Gastrocnemius medialis (tissue), 4 donors: ENCODE data around the gene KLHL8.

ENCODE experiments used
- POLR2A ChIP-seq, 2 donors: fragments of 450-650 bp; IDR thresholded peaks; one replicate each; pipeline ENCODE4 v1.6.1; 2017; ENCODE audit warnings: antibody characterized with exemption in 2 of 2, mild to moderate bottlenecking in 2 of 2, moderate library complexity in 2 of 2
- TF ChIP-seq, protein P1 (sequence below), 5 experiments: fragments of 450-650 bp in 3 of 5; fragments of 200-600 bp in 2 of 5; sonication (generic) in 2 of 5; IDR thresholded peaks in 4 of 5; conservative IDR thresholded peaks in 1 of 5; 1 replicate in 4 of 5; 2 replicates in 1 of 5; pipeline ENCODE4 v1.5.1; 2016 to 2019; ENCODE audit warnings: antibody characterized with exemption in 5 of 5, mild to moderate bottlenecking in 3 of 5, moderate library complexity in 3 of 5

GRCh38 chr4:87180767-87181166 is 39.7 kb downstream of the KLHL8 start:
- TF ChIP-seq, protein P1, sequence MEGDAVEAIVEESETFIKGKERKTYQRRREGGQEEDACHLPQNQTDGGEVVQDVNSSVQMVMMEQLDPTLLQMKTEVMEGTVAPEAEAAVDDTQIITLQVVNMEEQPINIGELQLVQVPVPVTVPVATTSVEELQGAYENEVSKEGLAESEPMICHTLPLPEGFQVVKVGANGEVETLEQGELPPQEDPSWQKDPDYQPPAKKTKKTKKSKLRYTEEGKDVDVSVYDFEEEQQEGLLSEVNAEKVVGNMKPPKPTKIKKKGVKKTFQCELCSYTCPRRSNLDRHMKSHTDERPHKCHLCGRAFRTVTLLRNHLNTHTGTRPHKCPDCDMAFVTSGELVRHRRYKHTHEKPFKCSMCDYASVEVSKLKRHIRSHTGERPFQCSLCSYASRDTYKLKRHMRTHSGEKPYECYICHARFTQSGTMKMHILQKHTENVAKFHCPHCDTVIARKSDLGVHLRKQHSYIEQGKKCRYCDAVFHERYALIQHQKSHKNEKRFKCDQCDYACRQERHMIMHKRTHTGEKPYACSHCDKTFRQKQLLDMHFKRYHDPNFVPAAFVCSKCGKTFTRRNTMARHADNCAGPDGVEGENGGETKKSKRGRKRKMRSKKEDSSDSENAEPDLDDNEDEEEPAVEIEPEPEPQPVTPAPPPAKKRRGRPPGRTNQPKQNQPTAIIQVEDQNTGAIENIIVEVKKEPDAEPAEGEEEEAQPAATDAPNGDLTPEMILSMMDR (IDR thresholded peaks at IDR 0.05 in 4 of 5, conservative IDR thresholded peaks at IDR 0.05 in 1 of 5), result no peak
- no peak for TF ChIP-seq POLR2A (IDR thresholded peaks at IDR 0.05)
